Putamen (tissue), 1 donor: ENCODE data around the gene HSD3B7.
"Not testable (repeated sequence)": the region's sequence is repeated elsewhere in the genome, so short reads cannot be mapped to it uniquely, and the experiment has no call there.

Experiments used
- DNase-seq: peaks from one replicate; pipeline ENCODE4 v3.0.0-alpha.2; 2016; ENCODE audit warnings: low spot score

Gene HSD3B7

DNA sequence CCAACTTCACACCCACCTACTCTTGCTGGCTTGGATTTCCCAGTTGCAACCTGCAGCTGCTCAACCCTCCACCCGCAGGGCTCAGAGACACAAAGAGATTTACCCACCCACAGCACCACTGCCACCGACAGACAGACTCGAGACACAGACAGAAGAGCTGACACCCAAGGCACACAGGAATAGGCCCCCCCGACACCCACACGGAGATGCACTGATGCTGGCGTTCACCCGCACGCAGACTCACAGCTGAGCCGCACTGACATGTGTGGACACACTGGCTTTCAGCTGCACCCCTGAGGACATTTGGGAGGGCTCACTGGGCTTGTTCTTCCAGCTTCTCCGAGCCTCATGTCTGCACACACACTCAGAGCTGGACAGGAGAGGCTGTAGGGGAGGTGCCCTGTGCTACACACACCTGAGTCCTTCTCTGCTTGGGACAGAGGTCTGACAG is 17.3 kb downstream of the HSD3B7 start:
- DNase-seq, result peak; percentile 77

- DNase-seq, result no peak
These were observed 17.9 kb downstream of the HSD3B7 start for GRCh38 chr16:31002862-31003341.

- DNase-seq, result no peak
These were observed 18.7 kb downstream of the HSD3B7 start for GRCh38 chr16:31003744-31004143.

DNA sequence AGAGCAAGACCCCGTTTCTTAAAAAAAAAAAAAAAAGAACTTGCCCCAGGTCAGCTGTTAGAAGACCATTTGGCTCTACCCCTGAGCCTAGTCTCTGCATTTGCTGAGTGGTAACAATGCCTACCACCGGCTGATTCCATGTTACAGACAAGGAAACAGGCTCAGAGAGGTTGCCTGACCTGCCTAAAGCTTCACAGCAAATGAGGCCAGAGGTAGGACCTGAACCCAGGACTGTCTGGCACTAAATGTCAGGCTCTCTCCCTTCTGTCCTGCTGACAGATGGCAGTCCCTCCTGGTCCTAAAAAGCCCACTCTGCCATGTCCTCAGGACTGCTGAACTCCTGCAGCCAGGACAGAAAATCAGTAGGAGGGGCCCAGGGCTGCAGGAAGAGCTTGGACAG is 19.7 kb downstream of the HSD3B7 start:
- no peak for DNase-seq

DNA sequence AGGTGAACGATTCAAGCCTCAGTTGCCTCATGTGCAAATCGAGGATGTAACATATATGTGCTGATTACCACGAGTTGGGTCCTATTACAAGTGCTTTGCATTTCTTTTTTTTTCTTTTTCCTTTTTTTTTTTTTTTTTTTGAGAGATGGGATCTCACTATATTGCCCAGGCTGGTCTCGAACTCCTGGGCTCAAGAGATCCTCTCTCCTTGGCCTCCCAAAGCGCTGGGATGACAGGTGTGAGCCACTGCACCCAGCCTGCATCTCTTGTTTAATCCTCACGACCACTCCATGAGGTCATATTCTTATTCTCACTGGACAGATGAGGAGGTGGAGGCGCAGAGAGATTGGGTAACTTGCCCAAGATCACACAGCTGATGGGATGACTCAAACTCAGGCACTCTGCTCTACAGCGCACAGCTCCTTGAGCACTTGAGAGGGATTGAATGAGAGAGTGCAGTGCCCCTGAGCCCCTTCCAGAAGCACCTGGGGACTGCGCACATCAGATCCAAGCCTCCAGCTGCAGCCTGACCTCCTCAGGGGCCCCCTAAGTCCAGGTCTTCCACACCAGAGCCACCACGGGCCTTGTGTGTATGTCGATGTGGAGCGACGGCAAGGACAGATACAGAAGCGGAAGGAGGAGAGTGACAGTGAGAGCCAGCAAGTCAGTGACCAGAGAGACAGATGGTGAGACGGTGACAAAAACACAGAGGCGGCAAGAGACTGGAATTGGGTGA is 20.5 kb downstream of the HSD3B7 start:
- DNase-seq, result no peak

DNA sequence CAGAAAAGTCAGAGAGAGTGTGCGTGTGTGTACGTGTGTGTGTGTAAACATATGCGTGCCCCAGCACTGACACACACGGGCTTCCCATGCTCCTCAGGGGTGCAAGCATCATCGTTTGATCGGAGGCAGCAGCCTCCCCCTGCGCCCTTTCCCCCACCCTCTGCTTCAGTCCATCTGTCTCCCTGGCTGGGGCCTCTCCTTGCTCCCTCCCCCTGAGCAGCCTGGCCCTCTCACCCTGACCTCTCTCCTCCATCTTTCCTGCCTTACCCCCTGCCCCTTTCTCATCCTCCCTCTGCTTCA is 21.0 kb downstream of the HSD3B7 start:
- DNase-seq, result no peak

- no peak for DNase-seq
These were observed 21.6 kb downstream of the HSD3B7 start for GRCh38 chr16:31006589-31006988.

- no peak for DNase-seq
These were observed 22.7 kb downstream of the HSD3B7 start for GRCh38 chr16:31007684-31008083.

DNA sequence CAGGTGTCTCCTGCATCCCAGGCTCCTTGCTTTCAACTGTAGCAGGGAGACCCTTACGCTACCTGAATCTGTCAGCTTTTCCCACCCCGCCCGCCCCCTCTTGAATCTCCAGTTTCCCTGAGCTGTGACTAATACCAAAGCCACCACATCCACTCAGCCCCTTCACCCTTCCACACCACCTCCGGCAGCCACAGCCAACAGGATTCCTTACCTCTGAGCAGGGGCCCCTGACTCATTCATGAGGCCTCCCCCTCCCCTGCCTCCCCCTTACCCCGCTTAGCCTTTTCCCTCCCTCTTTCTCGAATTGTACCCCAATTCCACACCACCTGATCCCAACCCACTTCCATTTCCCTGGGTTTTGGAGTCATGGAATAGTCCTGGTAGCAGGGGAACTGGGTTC is 23.1 kb downstream of the HSD3B7 start:
- no peak for DNase-seq

DNA sequence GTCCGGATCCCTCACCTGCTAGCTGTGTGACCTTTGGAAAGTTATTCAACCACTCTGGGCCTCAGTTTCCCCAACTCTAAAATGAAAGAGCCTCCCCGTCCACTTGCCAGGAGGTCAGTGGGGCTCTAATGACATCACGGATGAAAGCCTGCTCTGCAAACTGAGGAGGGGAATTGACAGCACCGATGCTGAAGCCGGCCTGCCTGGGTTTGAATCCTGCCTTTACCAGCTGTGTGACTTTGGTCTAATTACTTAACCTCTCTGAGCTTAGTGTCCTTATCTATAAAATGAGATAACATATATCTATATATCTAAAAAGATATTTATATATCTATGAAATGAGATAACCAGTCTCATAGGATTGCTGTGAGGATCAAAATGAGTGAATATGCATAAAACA is 23.5 kb downstream of the HSD3B7 start:
- no peak for DNase-seq

DNA sequence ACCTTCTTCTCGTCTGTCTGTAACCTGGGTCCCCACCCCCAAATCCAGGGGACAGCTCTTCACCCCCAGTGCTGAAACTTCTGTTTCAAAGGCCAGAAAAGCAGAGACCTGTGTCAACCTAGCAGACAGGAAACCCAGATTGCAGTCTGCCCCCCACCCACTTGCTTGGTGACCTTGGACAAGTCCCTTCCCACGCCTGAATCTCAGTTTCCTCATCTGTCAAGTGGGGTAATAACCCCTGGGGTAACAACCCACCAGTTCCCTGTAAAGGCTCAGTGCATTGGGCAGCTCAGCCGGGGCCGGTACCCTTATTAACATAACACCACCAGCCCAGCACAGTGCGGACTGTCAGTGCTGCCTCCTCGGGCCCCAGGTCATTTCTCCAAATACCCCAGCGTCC is 24.1 kb downstream of the HSD3B7 start:
- no peak for DNase-seq

DNA sequence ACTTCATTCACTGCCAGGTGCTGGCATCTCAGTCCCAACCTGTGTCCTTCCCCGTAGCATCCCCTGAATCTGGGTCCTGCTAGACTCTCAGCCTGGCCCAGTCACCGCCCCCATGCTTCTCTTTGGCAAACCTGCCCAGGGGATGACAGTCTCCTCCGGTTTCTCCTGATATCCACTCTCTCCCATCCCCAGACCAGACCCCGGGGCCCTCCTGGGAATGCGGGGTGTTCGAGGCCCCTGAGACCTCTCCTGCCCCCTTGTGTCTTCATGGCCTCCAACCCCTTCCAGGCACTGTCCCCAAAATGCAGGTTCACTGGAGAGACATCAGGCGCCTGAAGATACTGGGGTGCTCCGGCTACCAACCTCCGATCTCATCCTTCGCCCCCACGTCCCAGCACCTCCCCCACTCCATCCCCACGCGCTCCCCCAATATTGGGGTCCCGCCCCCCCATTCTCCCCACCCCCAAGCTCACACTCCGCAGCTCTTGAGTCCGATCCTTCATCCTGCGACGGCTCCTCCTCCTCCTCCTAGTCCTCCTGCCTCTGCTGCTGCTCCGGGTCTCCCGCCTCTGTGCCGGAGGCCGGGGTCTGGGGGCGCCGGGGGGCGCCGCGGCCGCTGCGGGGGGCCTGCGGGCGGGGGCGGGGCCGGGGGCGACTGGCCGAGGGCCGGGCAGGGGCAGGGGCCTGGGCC is 25.0 kb downstream of the HSD3B7 start:
- no peak for DNase-seq

DNA sequence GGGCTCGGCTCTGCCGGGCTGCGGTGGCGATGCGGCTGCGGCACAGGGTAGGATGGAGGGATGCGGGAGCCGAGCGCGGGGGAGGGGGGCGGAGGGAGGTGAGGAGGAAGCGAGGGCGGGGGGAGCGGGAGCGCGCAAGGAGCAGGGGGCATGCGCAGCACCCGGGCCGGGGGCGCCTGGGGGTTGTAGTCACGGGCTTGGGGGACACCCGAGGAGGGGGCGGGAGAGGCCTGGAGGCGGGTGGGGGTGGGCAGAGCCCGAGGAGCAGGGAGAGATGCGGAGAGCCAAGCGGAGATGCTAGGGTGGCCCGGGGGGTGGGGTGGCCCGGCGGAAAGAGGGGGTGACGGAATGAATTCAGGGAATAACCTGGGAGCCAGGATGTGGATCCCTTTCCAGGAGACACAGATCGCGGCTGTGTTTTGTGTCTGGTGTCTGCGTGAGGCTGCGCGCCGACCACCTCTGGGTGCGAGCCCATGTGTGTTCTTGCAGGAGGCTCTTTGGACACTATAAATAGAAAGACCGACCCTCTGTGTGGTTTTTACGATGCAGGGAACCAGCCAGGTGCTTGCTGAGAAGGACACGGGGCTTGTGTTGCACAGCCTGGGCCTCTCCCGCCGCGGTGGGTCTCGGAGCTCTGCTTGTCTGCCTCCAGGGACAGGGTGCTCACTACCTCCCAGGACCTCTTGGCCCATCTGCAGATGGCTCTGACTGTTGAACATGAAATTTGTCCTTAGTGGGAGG is 25.7 kb downstream of the HSD3B7 start, which contains the start of gene STX1B:
TSS of gene STX1B (minus strand) at position 54 of the 741 bp plus-strand sequence. CDS start 242 bp downstream, outside the sequence.
- peak; percentile 48 for DNase-seq

DNA sequence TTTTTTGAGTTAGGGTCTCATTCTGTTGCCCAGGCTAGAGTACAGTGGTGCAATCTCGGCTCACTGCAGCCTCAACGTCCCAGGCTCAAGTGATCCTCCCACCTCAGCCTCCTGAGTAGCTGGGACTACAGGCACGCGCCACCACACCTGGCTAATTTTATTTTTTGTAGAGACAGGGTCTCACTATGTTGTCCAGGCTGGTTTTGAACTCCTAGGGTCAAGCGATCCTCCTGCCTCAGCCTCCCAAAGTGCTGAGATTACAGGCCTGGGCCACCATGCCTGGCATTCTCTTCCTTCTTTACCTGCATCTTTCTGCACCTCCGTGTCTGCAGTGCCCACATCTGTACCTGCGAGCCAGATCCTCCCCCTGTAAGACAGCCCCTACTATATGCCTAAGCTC is 26.8 kb downstream of the HSD3B7 start:
- not testable (repeated sequence) for DNase-seq

GRCh38 chr16:31013292-31013691 is 28.3 kb downstream of the HSD3B7 start:
- DNase-seq, result not testable (repeated sequence)

GRCh38 chr16:31016018-31016417 is 31.0 kb downstream of the HSD3B7 start:
- no peak for DNase-seq

DNA sequence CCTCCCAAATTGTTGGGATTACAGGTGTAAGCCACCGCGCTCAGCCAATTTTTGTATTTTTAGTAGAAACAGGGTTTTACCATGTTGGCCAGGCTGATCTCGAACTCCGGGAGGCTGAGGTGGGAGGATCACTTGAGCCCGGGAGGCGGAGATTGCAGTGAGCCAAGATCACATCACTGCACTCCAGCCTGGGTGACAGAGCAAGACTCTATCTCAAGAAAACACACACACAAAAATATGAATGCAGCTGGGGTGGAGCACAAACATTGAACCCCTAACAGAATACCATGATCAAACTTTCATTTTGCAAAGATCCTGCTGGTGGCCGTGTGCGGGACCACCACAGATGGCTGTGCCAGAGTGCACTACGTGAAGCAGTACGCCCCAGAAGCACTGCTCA is 32.7 kb downstream of the HSD3B7 start:
- not testable (repeated sequence) for DNase-seq

GRCh38 chr16:31020536-31020935 is 35.5 kb downstream of the HSD3B7 start:
- DNase-seq, result no peak

DNA sequence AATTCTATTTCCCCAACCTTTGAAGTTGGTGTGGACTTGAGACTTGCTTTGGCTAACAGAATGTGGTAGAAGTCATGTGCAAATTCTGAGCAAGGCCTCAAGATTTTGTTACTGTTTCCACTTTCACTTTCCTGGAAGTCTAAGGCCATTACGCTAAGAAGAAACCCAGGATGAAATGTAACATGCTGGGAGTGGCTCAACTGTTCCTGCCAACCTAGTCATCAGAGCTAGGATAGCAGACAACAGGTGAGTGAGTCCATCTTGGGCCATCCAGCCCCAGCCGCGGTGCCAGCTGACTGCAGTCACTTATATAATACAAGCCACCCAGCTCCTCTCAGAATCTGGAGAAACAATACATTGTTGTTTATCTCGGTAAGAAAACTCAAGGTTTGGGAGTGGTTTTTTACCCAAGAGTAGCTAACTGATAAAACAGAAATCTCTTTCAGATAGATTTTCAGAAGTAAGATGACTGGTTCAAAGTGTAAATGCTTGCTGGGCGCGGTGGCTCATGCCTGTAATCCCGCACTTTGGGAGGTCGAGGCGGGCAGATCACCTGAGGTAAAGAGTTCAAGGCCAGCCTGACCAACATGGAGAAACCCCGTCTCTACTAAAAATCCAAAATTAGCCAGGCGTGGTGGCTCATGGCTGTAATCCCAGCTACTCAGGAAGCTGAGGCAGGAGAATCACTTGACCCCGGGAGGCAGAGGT is 37.7 kb downstream of the HSD3B7 start:
- no peak for DNase-seq

DNA sequence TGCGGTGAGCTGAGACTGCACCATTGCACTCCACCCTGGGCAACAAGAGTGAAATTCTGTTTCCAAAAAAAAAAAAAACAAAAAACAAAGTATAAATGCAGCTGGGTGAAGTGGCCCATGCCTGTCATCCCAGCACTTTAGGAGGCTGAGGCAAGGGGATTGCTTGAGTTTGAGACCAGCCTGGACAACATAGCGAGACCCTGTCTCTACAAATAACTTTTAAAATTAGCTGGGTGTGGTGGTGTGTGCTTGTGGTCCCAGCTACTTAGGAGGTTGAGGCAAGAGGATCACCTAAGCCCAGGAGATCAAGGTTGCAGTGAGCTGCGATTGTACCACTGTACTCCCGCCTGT is 38.2 kb downstream of the HSD3B7 start:
- no peak for DNase-seq

DNA sequence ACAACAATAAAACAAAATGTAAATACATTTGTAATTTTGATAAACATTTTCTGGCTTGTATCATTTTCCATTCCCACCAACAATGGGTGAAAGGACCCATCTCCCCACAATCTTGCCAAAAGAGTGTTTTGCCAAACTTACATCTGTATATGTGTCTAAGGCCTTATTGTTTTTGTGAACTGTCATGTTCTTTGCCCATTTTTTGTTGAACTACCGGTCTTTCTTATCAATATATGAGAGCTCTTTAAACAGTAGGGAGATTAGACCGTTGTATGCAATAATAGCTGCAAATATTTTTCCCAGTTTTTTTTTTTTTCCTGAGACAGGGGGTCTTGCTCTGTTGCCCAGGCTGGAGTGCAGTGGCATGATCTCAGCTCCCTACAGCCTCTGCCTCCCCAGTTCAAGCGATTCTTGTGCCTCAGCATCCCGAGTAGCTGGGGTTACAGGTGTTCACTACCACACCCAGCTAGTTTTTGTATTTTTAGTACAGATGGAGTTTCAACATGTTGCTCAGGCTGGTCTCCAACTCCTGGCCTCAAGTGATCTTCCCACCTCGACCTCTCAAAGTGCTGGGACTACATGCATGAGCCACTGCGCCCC is 38.7 kb downstream of the HSD3B7 start:
- DNase-seq, result no peak

DNA sequence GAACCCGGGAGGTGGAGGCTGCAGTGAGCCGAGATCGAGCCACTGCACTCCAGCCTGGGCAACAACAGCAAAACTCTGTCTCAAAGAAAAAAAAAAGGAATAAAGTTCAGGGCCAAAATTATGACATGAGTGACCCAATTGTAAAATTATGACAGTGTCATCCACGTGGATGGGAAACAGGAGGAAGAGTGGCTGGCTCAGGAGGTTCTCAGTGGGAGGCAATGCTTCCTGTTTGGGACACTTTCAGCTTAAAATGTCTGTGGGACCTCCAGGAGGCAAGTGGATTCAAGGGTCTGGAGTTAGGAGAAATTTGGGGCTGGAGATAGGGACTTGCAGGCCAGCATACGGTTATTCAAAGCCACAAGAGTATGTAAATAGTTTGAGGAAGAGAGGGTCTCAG is 40.3 kb downstream of the HSD3B7 start:
- DNase-seq, result no peak
